ENCODE measurements around the gene PDZD4.

GRCh38 chrX:153777261-153778090 lies 52.9 kb downstream of the PDZD4 start:
- TF ChIP-seq CTCF (IDR thresholded peaks at IDR 0.05 in 2 of 3, conservative IDR thresholded peaks at IDR 0.05 in 1 of 3; ENCODE audit: insufficient read depth in 2 of 3, low read depth in 1 of 3, low read length in 3 of 3), result no peak
- TF ChIP-seq ZNF274 (IDR thresholded peaks at IDR 0.05; ENCODE audit: borderline replicate concordance, low read depth, low read length), result no peak

Data from K562 (cell line).